ENCODE measurements around the gene PEX5L.

PEX5L gene

GRCh38 chr3:179872842-179873241 lies 163.9 kb downstream of the PEX5L start:
- TF ChIP-seq MAX (IDR thresholded peaks at IDR 0.05; ENCODE audit: low read depth, low read length) (no peak), CTCF (IDR thresholded peaks at IDR 0.05; ENCODE audit: low read depth, low read length) (peak; percentile 13)

GRCh38 chr3:179871782-179872181 lies 165.0 kb downstream of the PEX5L start:
- TF ChIP-seq MAX (IDR thresholded peaks at IDR 0.05; ENCODE audit: low read depth, low read length) (no peak), POLR2A (IDR thresholded peaks at IDR 0.05; ENCODE audit: extremely low read depth, insufficient read length) (no peak), CTCF (IDR thresholded peaks at IDR 0.05; ENCODE audit: low read depth, low read length) (no peak), MYC (IDR thresholded peaks at IDR 0.05; ENCODE audit: low read depth, low read length) (no peak)
- H3K4me3 ChIP-seq (ENCODE audit: low read depth, low read length) = no peak overlapping the region
- DNase-seq (ENCODE audit: low read depth) = no peak

More at GRCh38 chr3:179872842-179873241, 163.9 kb downstream of the PEX5L start:
- DNase-seq (ENCODE audit: low read depth) = no peak
- H3K4me3 ChIP-seq (ENCODE audit: low read depth, low read length) = no peak overlapping the region

- no peak for DNase-seq (ENCODE audit: low read depth)
- TF ChIP-seq CTCF (IDR thresholded peaks at IDR 0.05; ENCODE audit: low read depth, low read length) (no peak), POLR2A (IDR thresholded peaks at IDR 0.05; ENCODE audit: extremely low read depth, insufficient read length) (no peak), MAX (IDR thresholded peaks at IDR 0.05; ENCODE audit: low read depth, low read length) (no peak), MYC (IDR thresholded peaks at IDR 0.05; ENCODE audit: low read depth, low read length) (no peak)
- H3K4me3 ChIP-seq (ENCODE audit: low read depth, low read length) = no peak overlapping the region
These were observed 168.0 kb downstream of the PEX5L start for GRCh38 chr3:179868715-179869114.

- TF ChIP-seq MAX (IDR thresholded peaks at IDR 0.05; ENCODE audit: low read depth, low read length) = no peak
- no peak for TF ChIP-seq CTCF (IDR thresholded peaks at IDR 0.05; ENCODE audit: low read depth, low read length)
- no peak for TF ChIP-seq POLR2A (IDR thresholded peaks at IDR 0.05; ENCODE audit: extremely low read depth, insufficient read length)
- no peak for TF ChIP-seq MYC (IDR thresholded peaks at IDR 0.05; ENCODE audit: low read depth, low read length)
- no peak for DNase-seq (ENCODE audit: low read depth)
- H3K4me3 ChIP-seq (ENCODE audit: low read depth, low read length) = no peak overlapping the region
These were observed 168.8 kb downstream of the PEX5L start for GRCh38 chr3:179867961-179868360.

GRCh38 chr3:179865861-179866505 lies 170.8 kb downstream of the PEX5L start:
- TF ChIP-seq MYC (IDR thresholded peaks at IDR 0.05; ENCODE audit: low read depth, low read length) (no peak), POLR2A (IDR thresholded peaks at IDR 0.05; ENCODE audit: extremely low read depth, insufficient read length) (no peak), MAX (IDR thresholded peaks at IDR 0.05; ENCODE audit: low read depth, low read length) (no peak)
- H3K4me3 ChIP-seq (ENCODE audit: low read depth, low read length) = no peak overlapping the region

GRCh38 chr3:179861953-179862352 lies 174.8 kb downstream of the PEX5L start:
- no peak for TF ChIP-seq POLR2A (IDR thresholded peaks at IDR 0.05; ENCODE audit: extremely low read depth, insufficient read length)
- TF ChIP-seq CTCF (IDR thresholded peaks at IDR 0.05; ENCODE audit: low read depth, low read length) = no peak
- TF ChIP-seq MAX (IDR thresholded peaks at IDR 0.05; ENCODE audit: low read depth, low read length) = no peak
- no peak for TF ChIP-seq MYC (IDR thresholded peaks at IDR 0.05; ENCODE audit: low read depth, low read length)
- H3K4me3 ChIP-seq (ENCODE audit: low read depth, low read length) = no peak overlapping the region
- DNase-seq (ENCODE audit: low read depth) = no peak

More at GRCh38 chr3:179865861-179866505, 170.8 kb downstream of the PEX5L start:
- no peak for DNase-seq (ENCODE audit: low read depth)
